ENCODE data around the gene MRTFA.

GRCh38 chr22:40420341-40421081 lies 216.0 kb downstream of the MRTFA start:
- no peak for TF ChIP-seq POLR2AphosphoS5 (IDR thresholded peaks at IDR 0.05; ENCODE audit: low read depth, low read length)
- TF ChIP-seq POLR2A (IDR thresholded peaks at IDR 0.05; ENCODE audit: low read depth, low read length): no peak
